ENCODE results near the gene ALDH1A1.
"Not testable (repeated sequence)": the region's sequence is repeated elsewhere in the genome, so short reads cannot be mapped to it uniquely, and the experiment has no call there.

Gene ALDH1A1

GRCh38 chr9:72943844-72944462 is 8.9 kb downstream of the ALDH1A1 start:
- DNase-seq = no peak

GRCh38 chr9:72942451-72942850 is 10.4 kb downstream of the ALDH1A1 start:
- DNase-seq = no peak

GRCh38 chr9:72939581-72939980 is 13.3 kb downstream of the ALDH1A1 start:
- DNase-seq = not testable (repeated sequence)

GRCh38 chr9:72937545-72937944 is 15.3 kb downstream of the ALDH1A1 start:
- DNase-seq = no peak

GRCh38 chr9:72936679-72937078 is 16.2 kb downstream of the ALDH1A1 start:
- DNase-seq = no peak

GRCh38 chr9:72936266-72936665 is 16.6 kb downstream of the ALDH1A1 start:
- no peak for DNase-seq

GRCh38 chr9:72935595-72935994 is 17.3 kb downstream of the ALDH1A1 start:
- DNase-seq = no peak

- no peak for DNase-seq
Measured at GRCh38 chr9:72933730-72934665, 18.9 kb downstream of the ALDH1A1 start.

GRCh38 chr9:72932619-72933018 is 20.2 kb downstream of the ALDH1A1 start:
- no peak for DNase-seq

GRCh38 chr9:72931897-72932296 is 21.0 kb downstream of the ALDH1A1 start:
- DNase-seq = no peak

GRCh38 chr9:72931437-72931836 is 21.4 kb downstream of the ALDH1A1 start:
- no peak for DNase-seq

GRCh38 chr9:72930828-72931227 is 22.0 kb downstream of the ALDH1A1 start:
- no peak for DNase-seq

GRCh38 chr9:72929542-72929941 is 23.3 kb downstream of the ALDH1A1 start:
- DNase-seq = no peak

- no peak for DNase-seq
Measured at GRCh38 chr9:72928042-72928507, 24.8 kb downstream of the ALDH1A1 start.

GRCh38 chr9:72926506-72926905 is 26.3 kb downstream of the ALDH1A1 start:
- no peak for DNase-seq

GRCh38 chr9:72925891-72926290 is 27.0 kb downstream of the ALDH1A1 start:
- no peak for DNase-seq

GRCh38 chr9:72925126-72925789 is 27.6 kb downstream of the ALDH1A1 start:
- no peak for DNase-seq

- no peak for DNase-seq
Measured at GRCh38 chr9:72924154-72924790, 28.6 kb downstream of the ALDH1A1 start.

- no peak for DNase-seq
Measured at GRCh38 chr9:72923077-72923476, 29.8 kb downstream of the ALDH1A1 start.

GRCh38 chr9:72921888-72922654 is 30.8 kb downstream of the ALDH1A1 start:
- DNase-seq = no peak

All from hypothalamus (tissue), 51 donors.